ENCODE data around the gene AXIN1.

The AXIN1 gene

DNA sequence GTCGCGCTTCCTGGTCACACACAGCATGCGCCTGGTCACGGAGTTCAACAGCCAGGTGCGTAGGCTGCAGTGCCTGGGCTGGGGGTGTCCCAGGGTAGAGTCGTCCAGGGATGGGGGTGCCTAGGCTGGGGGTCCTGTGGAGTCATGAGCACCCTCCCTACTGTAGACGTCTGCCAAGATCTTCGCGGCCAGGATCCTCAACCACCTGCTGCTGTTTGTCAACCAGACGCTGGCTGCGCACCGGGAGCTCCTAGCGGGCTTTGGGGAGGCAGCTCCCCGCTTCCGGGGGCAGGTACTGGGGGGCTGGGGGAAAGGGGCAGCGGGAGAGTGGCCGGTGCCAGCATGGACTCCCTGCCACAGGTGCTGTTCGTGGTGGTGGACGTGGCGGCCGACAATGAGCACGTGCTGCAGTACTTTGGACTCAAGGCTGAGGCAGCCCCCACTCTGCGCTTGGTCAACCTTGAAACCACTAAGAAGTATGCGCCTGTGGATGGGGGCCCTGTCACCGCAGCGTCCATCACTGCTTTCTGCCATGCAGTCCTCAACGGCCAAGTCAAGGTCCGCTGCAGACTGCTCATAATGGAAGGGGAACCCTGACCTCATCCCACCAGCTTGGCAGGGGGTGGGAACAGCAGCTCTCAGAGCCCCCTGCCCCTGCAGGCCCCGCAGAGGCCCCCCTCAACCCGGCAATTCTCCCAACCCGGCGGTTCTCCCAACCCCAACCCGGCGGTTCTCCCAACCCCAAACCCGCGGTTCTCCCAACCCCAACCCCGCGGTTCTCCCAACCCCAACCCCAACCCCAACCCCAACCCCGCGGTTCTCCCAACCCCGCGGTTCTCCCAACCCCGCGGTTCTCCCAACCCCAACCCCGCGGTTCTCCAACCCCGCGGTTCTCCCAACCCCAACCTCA, 67.1 kb downstream of the AXIN1 start:
- in situ Hi-C loops (cut with HindIII; ENCODE audit: low sequenced_read_pairs) = no loop called here

DNA sequence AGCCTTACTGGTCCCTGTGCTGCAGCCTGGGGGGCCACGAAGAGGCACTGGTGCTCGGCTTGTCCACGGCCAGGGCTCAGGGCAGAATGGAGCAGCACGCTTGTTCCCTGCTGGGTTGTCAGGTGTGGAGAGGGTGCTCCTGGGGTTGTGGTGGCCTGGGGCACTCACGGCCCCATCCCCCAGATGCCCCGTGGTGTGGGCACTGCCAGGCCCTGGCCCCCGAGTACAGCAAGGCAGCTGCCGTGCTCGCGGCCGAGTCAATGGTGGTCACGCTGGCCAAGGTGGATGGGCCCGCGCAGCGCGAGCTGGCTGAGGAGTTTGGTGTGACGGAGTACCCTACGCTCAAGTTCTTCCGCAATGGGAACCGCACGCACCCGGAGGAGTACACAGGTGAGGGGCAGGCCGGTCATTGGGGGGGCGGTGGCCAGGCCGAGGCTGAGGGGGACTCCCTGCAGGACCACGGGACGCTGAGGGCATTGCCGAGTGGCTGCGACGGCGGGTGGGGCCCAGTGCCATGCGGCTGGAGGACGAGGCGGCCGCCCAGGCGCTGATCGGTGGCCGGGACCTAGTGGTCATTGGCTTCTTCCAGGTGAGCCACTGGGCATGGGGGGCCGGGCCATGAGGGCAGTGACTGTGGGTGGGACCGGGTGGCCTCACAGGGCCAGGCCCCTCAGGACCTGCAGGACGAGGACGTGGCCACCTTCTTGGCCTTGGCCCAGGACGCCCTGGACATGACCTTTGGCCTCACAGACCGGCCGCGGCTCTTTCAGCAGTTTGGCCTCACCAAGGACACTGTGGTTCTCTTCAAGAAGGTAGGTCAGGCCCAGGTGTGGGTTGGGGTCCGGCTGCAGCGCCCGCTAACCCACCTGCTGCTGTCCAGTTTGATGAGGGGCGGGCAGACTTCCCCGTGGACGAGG, 68.1 kb downstream of the AXIN1 start:
- in situ Hi-C loops (cut with HindIII; ENCODE audit: low sequenced_read_pairs) = no loop called here

DNA sequence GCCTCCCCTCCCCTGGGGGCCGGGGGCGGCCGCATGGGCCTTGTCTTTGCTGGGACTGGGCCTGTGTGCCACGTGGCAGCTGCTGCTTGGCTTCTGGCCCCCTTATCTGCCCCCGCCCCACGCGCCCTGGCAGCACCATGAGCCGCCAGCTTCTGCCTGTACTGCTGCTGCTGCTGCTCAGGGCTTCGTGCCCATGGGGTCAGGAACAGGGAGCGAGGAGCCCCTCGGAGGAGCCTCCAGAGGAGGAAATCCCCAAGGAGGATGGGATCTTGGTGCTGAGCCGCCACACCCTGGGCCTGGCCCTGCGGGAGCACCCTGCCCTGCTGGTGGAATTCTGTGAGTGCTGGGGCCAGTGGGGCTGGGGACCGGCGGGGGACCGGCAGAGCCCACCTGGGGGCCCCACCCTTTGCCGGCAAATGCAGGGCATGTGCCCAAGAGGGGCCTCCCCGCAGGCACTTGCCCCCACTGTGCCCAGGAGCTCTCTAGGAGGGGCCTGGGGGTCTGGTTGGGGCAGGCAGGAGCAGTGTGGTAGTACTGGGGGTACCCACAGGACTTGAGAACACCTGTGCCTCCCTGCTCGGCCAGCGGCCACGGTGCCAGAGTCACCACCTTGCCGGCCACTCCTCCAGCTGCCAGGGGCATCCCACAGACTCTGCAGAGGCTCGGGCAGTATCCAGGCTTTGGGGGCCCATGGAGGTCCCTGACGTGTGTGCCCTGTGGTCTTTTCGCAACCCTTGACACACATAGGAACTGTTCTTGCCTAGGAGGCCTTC, 69.3 kb downstream of the AXIN1 start, which contains the start of gene PDIA2:
Gene PDIA2 (plus strand): TSS at position 132 of the 773 bp plus-strand sequence. CDS start 6 bp downstream, at position 138.
- in situ Hi-C loops (cut with HindIII; ENCODE audit: low sequenced_read_pairs) = no loop called here

DNA sequence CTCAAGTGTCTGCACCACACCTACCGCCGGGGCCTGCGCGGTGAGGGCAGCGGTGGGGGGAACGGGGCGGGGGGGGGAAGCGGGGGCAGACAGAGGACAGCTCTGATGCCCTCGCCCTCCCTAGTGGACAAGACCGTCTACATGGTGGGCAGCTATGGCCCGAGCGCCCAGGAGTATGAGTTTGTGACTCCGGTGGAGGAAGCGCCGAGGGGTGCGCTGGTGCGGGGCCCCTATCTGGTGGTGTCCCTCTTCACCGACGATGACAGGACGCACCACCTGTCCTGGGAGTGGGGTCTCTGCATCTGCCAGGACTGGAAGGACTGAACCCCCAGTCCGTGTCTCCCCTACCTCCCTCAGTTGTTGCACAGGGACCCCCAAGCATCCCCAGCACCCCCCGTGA, 70.0 kb downstream of the AXIN1 start:
- in situ Hi-C loops (cut with HindIII; ENCODE audit: low sequenced_read_pairs) = no loop called here

DNA sequence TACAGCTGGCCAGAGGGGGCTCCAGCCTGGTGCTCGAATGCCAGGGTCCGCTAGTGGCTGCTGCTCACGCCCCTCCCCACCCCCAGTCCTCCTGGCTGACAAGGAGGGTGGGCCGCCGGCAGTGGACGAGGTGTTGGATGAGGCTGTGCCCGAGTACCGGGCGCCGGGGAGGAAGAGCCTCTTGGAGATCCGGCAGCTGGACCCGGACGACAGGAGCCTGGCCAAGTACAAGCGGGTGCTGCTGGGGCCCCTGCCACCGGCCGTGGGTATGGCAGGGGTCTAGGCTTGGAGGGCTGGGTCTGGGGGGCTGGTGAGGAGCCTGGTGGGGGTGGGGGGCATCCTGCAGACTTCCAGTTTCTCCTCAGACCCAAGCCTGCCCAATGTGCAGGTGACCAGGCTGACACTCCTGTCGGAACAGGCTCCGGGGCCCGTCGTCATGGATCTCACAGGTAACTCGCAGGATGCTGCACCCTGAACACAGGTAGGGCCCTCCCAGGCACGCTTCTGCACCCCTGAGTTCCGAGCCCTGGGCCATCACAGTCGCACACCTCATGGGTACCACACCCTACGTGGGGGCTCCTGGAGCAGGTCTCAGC, 70.8 kb downstream of the AXIN1 start:
- in situ Hi-C loops (cut with HindIII; ENCODE audit: low sequenced_read_pairs) = no loop called here

GRCh38 chr16:280991-281659, 71.4 kb downstream of the AXIN1 start:
- in situ Hi-C loops (cut with HindIII; ENCODE audit: low sequenced_read_pairs) = no loop called here

DNA sequence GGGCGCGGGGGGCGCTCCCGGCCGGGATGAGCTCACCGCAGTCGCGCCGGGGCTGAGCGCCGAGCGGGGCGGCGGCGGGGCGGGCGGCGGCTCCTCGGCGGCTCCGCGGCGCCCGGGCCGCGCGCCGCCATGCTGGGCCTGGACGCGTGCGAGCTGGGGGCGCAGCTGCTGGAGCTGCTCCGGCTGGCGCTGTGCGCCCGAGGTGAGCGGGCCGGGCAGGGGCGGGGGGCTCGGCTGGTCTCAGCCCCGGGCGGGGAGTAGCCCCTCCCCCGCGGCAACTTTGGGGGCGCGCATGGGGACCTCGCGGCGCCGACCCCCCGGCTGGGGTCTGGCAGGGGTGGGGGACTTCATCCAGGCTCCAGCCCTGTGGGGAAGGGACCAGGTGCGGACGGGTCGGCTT, 72.0 kb downstream of the AXIN1 start, which contains the start of gene ARHGDIG:
Gene ARHGDIG (plus strand): TSS at position 40 of the 400 bp plus-strand sequence. CDS start 90 bp downstream, at position 130.
- in situ Hi-C loops (cut with HindIII; ENCODE audit: low sequenced_read_pairs) = no loop called here

DNA sequence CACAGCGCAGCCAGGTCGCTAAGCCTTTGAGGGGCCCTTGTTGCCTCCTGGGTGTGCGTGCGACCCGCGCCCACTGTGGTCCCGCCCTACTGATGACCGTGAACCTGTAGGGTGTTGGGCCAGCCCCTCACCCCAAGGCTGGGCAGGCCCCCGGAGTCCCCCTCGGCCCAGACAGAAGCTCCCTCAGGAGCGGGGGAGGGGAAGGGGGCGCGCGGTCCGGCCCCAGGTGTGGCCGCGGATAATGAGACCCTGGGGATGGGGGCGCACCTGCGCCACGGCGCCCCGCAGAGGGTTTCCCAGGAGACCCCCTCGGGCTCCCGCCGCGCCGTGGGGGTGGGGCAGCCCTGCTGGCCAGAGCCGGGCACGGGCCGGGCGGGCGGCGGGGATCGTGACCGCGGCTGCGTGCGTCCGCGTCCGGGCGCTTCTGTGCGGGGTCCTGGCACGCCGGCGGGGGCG, 72.5 kb downstream of the AXIN1 start:
- in situ Hi-C loops (cut with HindIII; ENCODE audit: low sequenced_read_pairs) = no loop called here

GRCh38 chr16:279531-279930, 73.0 kb downstream of the AXIN1 start:
- in situ Hi-C loops (cut with HindIII; ENCODE audit: low sequenced_read_pairs) = no loop called here

DNA sequence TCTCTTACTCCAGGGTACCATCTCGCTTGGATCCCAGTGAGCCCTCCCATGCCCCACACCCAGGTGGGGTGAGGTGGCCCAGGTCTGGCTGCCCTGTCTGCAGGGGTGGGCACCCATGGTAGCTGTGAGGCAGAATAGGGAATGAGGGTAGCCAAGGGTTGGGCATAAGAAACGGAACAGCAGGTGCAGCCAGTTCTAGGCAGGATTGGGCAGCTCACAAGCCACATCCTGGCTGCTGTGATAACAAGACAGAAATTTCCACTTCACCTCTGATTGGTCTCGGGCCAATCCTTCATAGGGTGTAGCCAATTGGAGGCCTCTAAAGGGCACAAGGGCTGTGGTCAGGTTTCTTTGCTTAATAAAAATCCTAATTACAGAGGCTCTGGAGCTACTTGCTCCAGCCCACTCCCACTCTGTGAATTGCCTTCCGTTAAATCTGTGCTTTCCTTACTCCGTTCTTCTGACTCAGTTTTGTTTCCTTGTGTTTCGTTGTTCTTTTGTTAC, 73.6 kb downstream of the AXIN1 start:
- in situ Hi-C loops (cut with HindIII; ENCODE audit: low sequenced_read_pairs) = no loop called here

- in situ Hi-C loops (cut with HindIII; ENCODE audit: low sequenced_read_pairs) = no loop called here
Observed at GRCh38 chr16:276426-277077, 76.0 kb downstream of the AXIN1 start.

DNA sequence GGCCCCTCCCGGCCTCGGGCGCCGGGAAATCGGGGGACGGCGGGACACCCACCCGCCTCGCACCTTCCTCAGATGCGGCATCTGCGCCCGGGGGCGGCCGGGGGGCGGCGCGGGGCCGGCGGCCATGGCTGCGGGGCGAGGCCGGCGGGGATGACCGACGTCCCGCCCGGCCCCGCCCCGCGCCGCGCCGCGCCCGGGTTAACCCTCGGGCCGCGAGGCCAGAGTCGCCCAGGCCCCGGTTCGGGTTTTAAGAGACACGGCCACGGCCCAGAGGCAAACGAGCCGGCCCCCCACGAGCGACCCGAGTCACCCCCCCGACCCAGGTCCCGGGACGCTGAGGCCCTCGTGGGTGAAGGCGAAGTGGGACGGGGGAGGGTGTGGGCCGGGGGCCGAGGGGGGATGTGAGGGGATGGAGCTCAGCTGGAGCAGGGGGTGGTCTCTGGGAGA, 76.7 kb downstream of the AXIN1 start, which contains the start of gene RGS11:
Gene RGS11 (minus strand): TSS at position 159 of the 447 bp plus-strand sequence. CDS start 33 bp downstream, at position 126.
- in situ Hi-C loops (cut with HindIII; ENCODE audit: low sequenced_read_pairs) = no loop called here

DNA sequence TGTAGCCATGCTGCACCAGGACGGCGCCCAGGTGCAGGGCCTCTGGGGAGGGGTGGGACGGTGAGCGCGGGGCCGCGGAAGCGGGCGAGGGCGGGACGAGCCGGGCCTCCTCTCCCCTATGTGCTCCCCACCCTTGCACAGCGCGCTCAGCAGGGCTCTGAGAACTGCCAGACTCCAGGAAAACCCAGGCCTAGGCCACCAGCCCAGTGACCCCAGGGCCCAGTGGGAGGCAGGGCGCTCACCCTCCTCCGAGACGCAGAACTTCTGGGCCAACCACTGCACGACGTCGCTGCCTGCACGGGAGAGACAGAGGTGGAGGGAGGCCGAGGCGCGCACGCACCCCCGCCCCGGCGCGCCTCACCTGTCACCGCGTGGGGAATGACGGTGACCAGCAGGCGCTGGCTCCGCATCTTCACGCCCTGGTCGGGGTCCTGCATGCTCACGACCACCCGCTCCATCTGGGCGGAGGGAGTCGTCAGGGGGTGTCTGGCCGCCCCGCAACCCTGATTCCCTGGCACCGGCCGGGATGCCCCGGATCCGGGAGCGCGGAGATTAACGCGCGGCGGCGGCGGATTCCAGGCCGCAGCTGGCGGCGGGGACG, 77.4 kb downstream of the AXIN1 start:
- in situ Hi-C loops (cut with HindIII; ENCODE audit: low sequenced_read_pairs) = no loop called here

- in situ Hi-C loops (cut with HindIII; ENCODE audit: low sequenced_read_pairs) = no loop called here
Observed at GRCh38 chr16:273547-274421, 78.7 kb downstream of the AXIN1 start.

DNA sequence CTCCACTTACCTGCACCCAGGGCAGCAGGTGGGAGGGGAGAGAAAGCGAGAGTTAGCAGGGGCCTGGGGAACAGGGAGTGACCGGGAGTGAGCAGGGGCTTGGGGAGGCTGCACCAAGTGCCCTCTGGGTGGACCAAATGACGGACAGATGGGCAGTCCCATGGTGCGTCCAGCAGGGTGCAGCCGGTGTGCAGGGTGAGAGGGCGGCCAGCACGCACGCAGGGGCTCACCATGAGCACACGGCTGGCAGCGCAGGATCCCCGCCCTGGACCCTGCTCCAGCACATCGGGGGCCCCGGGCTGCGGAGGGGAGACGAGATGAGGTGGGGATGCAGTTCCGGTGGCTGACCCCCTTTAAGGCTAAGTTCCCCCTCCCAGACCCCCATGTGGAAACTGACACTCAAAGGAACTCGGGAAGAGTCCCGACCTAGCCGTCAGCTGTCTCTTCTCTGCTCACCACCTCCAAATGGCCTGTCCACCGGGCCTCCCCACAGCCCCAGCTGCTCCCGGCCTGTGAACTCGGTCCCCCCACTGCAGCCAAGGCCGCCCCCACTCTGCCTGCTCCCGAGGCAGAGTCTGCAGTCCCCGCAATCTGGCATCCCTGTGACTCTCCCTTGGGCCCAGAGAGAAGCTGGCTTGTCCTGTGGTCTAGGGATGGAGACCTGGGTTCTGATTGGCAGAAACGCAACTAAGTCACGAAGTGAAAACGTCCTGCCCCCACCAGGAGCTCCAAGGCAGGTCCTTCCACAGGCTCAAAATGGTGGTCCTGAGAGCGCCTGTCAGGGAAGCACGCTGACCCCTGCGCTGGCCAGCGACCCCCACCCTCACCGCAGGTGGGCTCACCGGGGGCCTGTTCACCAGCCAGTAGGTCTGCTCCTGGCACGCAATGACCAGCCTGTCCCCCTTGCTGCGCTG, 79.6 kb downstream of the AXIN1 start:
- in situ Hi-C loops (cut with HindIII; ENCODE audit: low sequenced_read_pairs) = no loop called here

All from endothelial cell of hepatic sinusoid (primary cell).